H1 (cell line): ENCODE measurements around the gene VPS13D. TPM values are rescaled to one million over a fixed set of nuclear protein-coding genes. Genes with fewer than 3 reads are reported as not detected.

Experiments
- CTCF ChIA-PET: fragments of 300-600 bp; sonication (Branson Sonifier 250); formaldehyde crosslinking; loops from one replicate; lab custom pipeline; 2021; ENCODE audit not compliant: partially characterized antibody; lab: Charles Lee
- POLR2A ChIA-PET: fragments of 300-600 bp; sonication (Branson Sonifier 250); formaldehyde crosslinking; loops from one replicate; lab custom pipeline; 2021; ENCODE audit warnings: inconsistent platforms; ENCODE audit not compliant: partially characterized antibody; lab: Charles Lee
- DNase-seq, 2 experiments: peaks; one replicate each; pipeline versions ENCODE4 v3.0.0 to v3.0.0-alpha.2; 2010 to 2022; ENCODE audit warnings: low spot score in 2 of 2, low read depth in 1 of 2, mixed read lengths in 1 of 2
- FAIRE-seq: peaks from 2 replicates; lab custom pipeline; 2011; peaks lifted over from hg19 to GRCh38; lab: Jason Lieb, UNC
- H2AFZ ChIP-seq: 2 replicates; pipeline ENCODE4 v1.8.1; 2012; ENCODE audit warnings: low read length, inconsistent platforms
- H2AK5ac ChIP-seq: 2 replicates; pipeline ENCODE4 v1.6.1; 2013; ENCODE audit warnings: low read depth, low read length
- H2BK120ac ChIP-seq: replicated peaks from 2 replicates; pipeline ENCODE3; 2013; ENCODE audit warnings: low read depth, low read length, inconsistent platforms
- H2BK12ac ChIP-seq: 2 replicates; pipeline ENCODE4 v1.6.1; 2013; ENCODE audit warnings: low read depth, low read length
- H2BK15ac ChIP-seq: 2 replicates; pipeline ENCODE4 v1.6.1; 2013; ENCODE audit warnings: low read length
- H2BK20ac ChIP-seq: 2 replicates; pipeline ENCODE4 v1.6.1; 2013; ENCODE audit warnings: low read length
- H2BK5ac ChIP-seq: 2 replicates; pipeline ENCODE4 v1.6.1; 2013; ENCODE audit warnings: low read depth, low read length
- H3K14ac ChIP-seq: 2 replicates; pipeline ENCODE4 v1.6.1; 2013; ENCODE audit warnings: inconsistent platforms; ENCODE audit not compliant: insufficient read length
- H3K18ac ChIP-seq: 2 replicates; pipeline ENCODE4 v1.6.1; 2013; ENCODE audit warnings: low read length; ENCODE audit errors: extremely low read depth
- H3K23ac ChIP-seq: 2 replicates; pipeline ENCODE4 v1.6.1; 2013; ENCODE audit warnings: inconsistent platforms; ENCODE audit not compliant: insufficient read length
- H3K23me2 ChIP-seq: 2 replicates; pipeline ENCODE4 v1.6.1; 2013; ENCODE audit warnings: low read depth, low read length
- H3K27ac ChIP-seq: 2 replicates; pipeline ENCODE4 v1.6.1; 2011; ENCODE audit warnings: low read depth, low read length, inconsistent platforms
- H3K27me3 ChIP-seq, 4 experiments: replicated peaks in 1 of 4; 1 replicate in 1 of 4; 2 replicates in 3 of 4; pipeline versions ENCODE4 v1.6.1 to v1.8.1; 2011 to 2013; ENCODE audit warnings: low read length in 3 of 4, mild to moderate bottlenecking in 3 of 4, inconsistent platforms in 2 of 4, mixed read lengths in 2 of 4, moderate library complexity in 1 of 4; ENCODE audit not compliant: control insufficient read depth in 3 of 4, insufficient read depth in 3 of 4; ENCODE audit errors: extremely low read depth in 1 of 4
- H3K36me3 ChIP-seq, 4 experiments: 2 replicates each; pipeline versions ENCODE4 v1.6.1 to v1.8.1; 2011 to 2013; ENCODE audit warnings: mild to moderate bottlenecking in 4 of 4, low read length in 3 of 4, moderate library complexity in 2 of 4, control low read depth in 1 of 4, inconsistent platforms in 1 of 4; ENCODE audit not compliant: insufficient read depth in 4 of 4, control insufficient read depth in 2 of 4
- H3K4ac ChIP-seq: replicated peaks from 2 replicates; pipeline ENCODE3; 2013; ENCODE audit warnings: low read length, low read depth, mixed read lengths, inconsistent platforms; ENCODE audit not compliant: insufficient read length
- H3K4me1 ChIP-seq, 4 experiments: replicated peaks in 1 of 4; 1 replicate in 1 of 4; 2 replicates in 3 of 4; pipeline versions ENCODE4 v1.6.1 to v1.8.1; 2011 to 2013; ENCODE audit warnings: low read length in 3 of 4, inconsistent platforms in 2 of 4, mixed read lengths in 1 of 4; ENCODE audit not compliant: insufficient read depth in 4 of 4, control insufficient read depth in 3 of 4
- H3K4me2 ChIP-seq, 2 experiments: 2 replicates each; pipeline versions ENCODE4 v1.6.1 to v1.8.1; 2011 to 2013; ENCODE audit warnings: low read depth in 2 of 2, low read length in 2 of 2, control low read depth in 1 of 2, inconsistent platforms in 1 of 2, mild to moderate bottlenecking in 1 of 2; ENCODE audit not compliant: insufficient read depth in 1 of 2
- H3K4me3 ChIP-seq, 4 experiments: fragments of 200-600, 300-600 bp in 1 of 4; sonication (generic), shearing (Covaris generic), sonication (Bioruptor Twin) in 1 of 4; 2 replicates each; pipeline versions ENCODE4 v1.5.1 to v1.8.1; 2011 to 2016; ENCODE audit warnings: low read length in 4 of 4, low read depth in 3 of 4, control low read depth in 2 of 4, inconsistent platforms in 2 of 4, mild to moderate bottlenecking in 2 of 4, mixed read lengths in 1 of 4, moderate library complexity in 1 of 4; ENCODE audit not compliant: insufficient read depth in 2 of 4; ENCODE audit errors: extremely low read depth in 1 of 4
- H3K56ac ChIP-seq: replicated peaks from 2 replicates; pipeline ENCODE3; 2013; ENCODE audit warnings: low read depth, mild to moderate bottlenecking, mixed read lengths, low read length, inconsistent platforms; ENCODE audit not compliant: insufficient read length
- H3K79me1 ChIP-seq: 2 replicates; pipeline ENCODE4 v1.6.1; 2013; ENCODE audit warnings: low read depth, low read length, control low read depth
- H3K79me2 ChIP-seq, 2 experiments: 2 replicates each; pipeline versions ENCODE4 v1.6.1 to v1.8.1; 2012 to 2013; ENCODE audit warnings: low read length in 2 of 2, mild to moderate bottlenecking in 2 of 2, inconsistent platforms in 1 of 2; ENCODE audit not compliant: insufficient read depth in 2 of 2, control insufficient read depth in 1 of 2
- H3K9ac ChIP-seq, 4 experiments: replicated peaks in 1 of 4; 1 replicate in 1 of 4; 2 replicates in 3 of 4; pipeline versions ENCODE4 v1.6.1 to v1.8.1; 2011 to 2013; ENCODE audit warnings: low read depth in 3 of 4, low read length in 3 of 4, control low read depth in 2 of 4, mild to moderate bottlenecking in 2 of 4, moderate library complexity in 2 of 4, inconsistent platforms in 1 of 4; ENCODE audit errors: extremely low read depth in 1 of 4
- H3K9me3 ChIP-seq, 2 experiments: 2 replicates each; pipeline versions ENCODE4 v1.6.1 to v1.8.1; 2012 to 2013; ENCODE audit warnings: mild to moderate bottlenecking in 2 of 2, moderate library complexity in 2 of 2, control low read depth in 1 of 2, inconsistent platforms in 1 of 2, low read depth in 1 of 2, low read length in 1 of 2, mixed read lengths in 1 of 2; ENCODE audit not compliant: insufficient read depth in 2 of 2
- H4K20me1 ChIP-seq, 2 experiments: replicated peaks in 1 of 2; 2 replicates each; pipeline versions ENCODE3 to v1.8.1; 2011 to 2013; ENCODE audit warnings: inconsistent platforms in 2 of 2, low read length in 2 of 2, mild to moderate bottlenecking in 1 of 2; ENCODE audit not compliant: insufficient read depth in 2 of 2, control insufficient read depth in 1 of 2
- H4K5ac ChIP-seq: 2 replicates; pipeline ENCODE4 v1.6.1; 2013; ENCODE audit warnings: low read length, low read depth, mixed read lengths, inconsistent platforms; ENCODE audit not compliant: insufficient read length
- H4K8ac ChIP-seq: 2 replicates; pipeline ENCODE4 v1.8.0; 2013; ENCODE audit warnings: mild to moderate bottlenecking, moderate library complexity, low read length, inconsistent platforms; ENCODE audit not compliant: insufficient read depth; ENCODE audit errors: extremely low read depth
- H4K91ac ChIP-seq: replicated peaks from 2 replicates; pipeline ENCODE3; 2013; ENCODE audit warnings: low read length, mixed read lengths, inconsistent platforms; ENCODE audit not compliant: insufficient read length
- BACH1 ChIP-seq: IDR thresholded peaks from 2 replicates; pipeline ENCODE4 v1.6.1; 2012; ENCODE audit warnings: low read length, improper control_type of control experiment
- CBX5 ChIP-seq: fragments of 300-800, 300-1000 bp; sonication (generic); IDR thresholded peaks from 2 replicates; pipeline ENCODE4 v1.7.1; 2016; ENCODE audit warnings: antibody characterized with exemption, low read length, low read depth
- CBX8 ChIP-seq: fragments of 300-800, 300-1000 bp; sonication (generic); IDR thresholded peaks from 2 replicates; pipeline ENCODE4 v1.7.1; 2016; ENCODE audit warnings: low read depth, low read length, borderline replicate concordance
- CREB1 ChIP-seq: IDR thresholded peaks from 2 replicates; pipeline ENCODE4 v1.6.1; 2012; ENCODE audit warnings: inconsistent platforms
- EZH2 ChIP-seq: fragments of 200-600 bp; sonication (generic); IDR thresholded peaks from 2 replicates; pipeline ENCODE4 v1.7.1; 2012; ENCODE audit warnings: low read depth, mild to moderate bottlenecking, moderate library complexity, low read length, inconsistent platforms; ENCODE audit not compliant: severe bottlenecking
- GTF2F1 ChIP-seq: IDR thresholded peaks from 2 replicates; pipeline ENCODE4 v1.6.1; 2012; ENCODE audit warnings: low read depth, low read length, improper control_type of control experiment, borderline replicate concordance
- HDAC2 ChIP-seq, 2 experiments: fragments of 300-600 bp in 1 of 2; sonication (generic) in 1 of 2; IDR thresholded peaks; 2 replicates each; pipeline ENCODE4 v1.6.1; 2011 to 2012; ENCODE audit warnings: low read depth in 2 of 2, low read length in 2 of 2, mild to moderate bottlenecking in 2 of 2, moderate library complexity in 2 of 2, borderline replicate concordance in 1 of 2, inconsistent platforms in 1 of 2
- MAX ChIP-seq: IDR thresholded peaks from 2 replicates; pipeline ENCODE4 v1.6.1; 2012; ENCODE audit warnings: inconsistent platforms
- NRF1 ChIP-seq: IDR thresholded peaks from 2 replicates; pipeline ENCODE4 v1.6.1; 2011; ENCODE audit warnings: mild to moderate bottlenecking, low read depth, low read length, improper control_type of control experiment
- POLR2A ChIP-seq, 2 experiments: IDR thresholded peaks; 1 replicate in 1 of 2; 2 replicates in 1 of 2; pipeline ENCODE4 v1.6.1; 2011; ENCODE audit warnings: low read depth in 2 of 2, low read length in 2 of 2, mild to moderate bottlenecking in 2 of 2; ENCODE audit errors: control extremely low read depth in 1 of 2
- SIRT6 ChIP-seq: IDR thresholded peaks from one replicate; pipeline ENCODE4 v1.7.1; 2012; ENCODE audit warnings: low read length, inconsistent platforms
- SIX5 ChIP-seq: IDR thresholded peaks from 2 replicates; pipeline ENCODE4 v1.6.1; 2011; ENCODE audit warnings: mild to moderate bottlenecking, low read depth, low read length
- TAF1 ChIP-seq: IDR thresholded peaks from 2 replicates; pipeline ENCODE4 v1.6.1; 2011; ENCODE audit warnings: mild to moderate bottlenecking, low read depth, low read length
- YY1 ChIP-seq: IDR thresholded peaks from 2 replicates; pipeline ENCODE4 v1.6.1; 2011; ENCODE audit warnings: low read depth, mild to moderate bottlenecking, low read length
- WGBS, 2 experiments: shearing (Covaris generic) in 1 of 2; methylation state at CpG; one replicate each; pipeline versions ENCODE4 v1.1.6 to v1.1.7; 2013 to 2015; ENCODE audit warnings: low lambda C conversion rate in 2 of 2, mixed read lengths in 2 of 2, inconsistent platforms in 1 of 2, low coverage in 1 of 2, missing lambda C conversion rate in 1 of 2; ENCODE audit not compliant: insufficient replicate concordance in 2 of 2, insufficient coverage in 1 of 2, insufficient read length in 1 of 2; ENCODE audit errors: extremely low coverage in 1 of 2, missing lambda C conversion rate in 1 of 2; 5-methylcytosine and 5-hydroxymethylcytosine counted together
- polyA plus RNA-seq, 7 experiments: library from polyadenylated mRNA; depleted of rRNA in 3 of 7; stranded (reverse) in 5 of 7; unstranded in 2 of 7; fragments of >200 nt in 5 of 7; fragments of 200-250 nt in 2 of 7; gene quantifications; 1 replicate in 5 of 7; 2 replicates in 1 of 7; 4 replicates in 1 of 7; pipeline versions ENCODE4 v1.2.1 to v1.2.3, GENCODE V29; 2011 to 2013; ENCODE audit warnings: missing spikeins in 2 of 7, mixed read lengths in 2 of 7
- total RNA-seq: library from RNA; stranded (reverse); fragmentation: NEBNext Ultra II Directional; extraction: Animal tissue kit (Norgen Biotek cat#: 25700); gene quantifications from 2 replicates; pipeline ENCODE4 v1.2.1, GENCODE V29; 2021

VPS13D gene
- total and polyA plus RNA-seq, 2 of the 8 experiments (the other 6 are each of a cell fraction or from before 2014, with no cell fraction given) = 10.9 to 31.2 TPM

- Histone ChIP-seq H2AFZ (no peak overlapping the region), H2BK15ac (no peak overlapping the region), H2BK5ac (no peak overlapping the region), H3K4me2 (no peak overlapping the region), H3K36me3 (peaks cover 4 to 24% (median 7%) of the 10 kb centered on the region in 4 experiments; a peak in 5 of 8 replicates), H3K27me3 (no peaks in the 10 kb centered on the region), H3K79me1 (no peaks in the 10 kb centered on the region), H3K9me3 (no peaks in the 10 kb centered on the region), H3K9ac (no peak overlapping the region), H3K23ac (no peak overlapping the region), H3K79me2 (no peaks in the 10 kb centered on the region), H3K4me1 (peaks cover 0 to 21% (median 10%) of the 10 kb centered on the region in 4 experiments; a peak in 4 of 7 replicates), H3K23me2 (no peaks in the 10 kb centered on the region), H3K18ac (no peak overlapping the region), H3K56ac (no peak overlapping the region), H3K4ac (no peak overlapping the region), H3K27ac (no peak overlapping the region), H3K14ac (no peak overlapping the region), H2BK12ac (no peak overlapping the region), H2AK5ac (no peak overlapping the region), H2BK20ac (no peak overlapping the region), H4K91ac (no peak overlapping the region), H4K20me1 (peaks cover 0 to 1% of the 10 kb centered on the region in 2 experiments), H2BK120ac (no peak overlapping the region), H3K4me3 (no peak overlapping the region), H4K8ac (no peak overlapping the region), H4K5ac (no peak overlapping the region)
- ChIA-PET POLR2A (no interaction called here), CTCF (interaction anchor here (1.1 to 4.2 kb wide), 6 partner anchors 13 to 120 kb away, joined by 3 to 25 read pairs (median 7); no protein-coding TSS in a partner anchor)
- 89% methylated on average over 3 of the region's 3 CpGs; no CpG with 5 or more reads in 1 of the 2 experiments for WGBS, 2 experiments
- FAIRE-seq (no peak), DNase-seq (no peak)
- TF ChIP-seq SIRT6 (no peak), MAX (no peak), CBX8 (no peak), SIX5 (no peak), EZH2 (no peak), TAF1 (no peak), GTF2F1 (no peak), HDAC2 (IDR thresholded peaks at IDR 0.05; ENCODE audit: borderline replicate concordance in 1 of 2, low read depth in 2 of 2, low read length in 2 of 2) (no peak), NRF1 (no peak), CBX5 (no peak), YY1 (no peak), CREB1 (no peak), BACH1 (no peak), POLR2A (IDR thresholded peaks at IDR 0.05; ENCODE audit: control extremely low read depth in 1 of 2, low read depth in 2 of 2, low read length in 2 of 2) (no peak)
Measured at GRCh38 chr1:12245116-12245515, 15.3 kb downstream of the VPS13D start.
